ENCODE data around the gene DNAH1. TPM values are rescaled to one million over a fixed set of nuclear protein-coding genes. Genes with fewer than 3 reads are reported as not detected.

DNAH1 gene
- total RNA-seq, 1 donor from 2014 or later = 8.9 TPM

GRCh38 chr3:52430416-52430810 lies 114.3 kb downstream of the DNAH1 start:
- no peak for DNase-seq
- Mint-ChIP-seq H3K36me3 (ENCODE audit: unreplicated experiment) (no peaks in the 10 kb centered on the region), H3K4me1 (ENCODE audit: low read depth, unreplicated experiment) (peaks cover 20% of the 10 kb centered on the region), H3K9me3 (ENCODE audit: unreplicated experiment) (no peaks in the 10 kb centered on the region), H3K27ac (ENCODE audit: unreplicated experiment) (no peak overlapping the region), H3K4me3 (ENCODE audit: unreplicated experiment) (no peak overlapping the region), H3K27me3 (ENCODE audit: unreplicated experiment) (peaks cover 3% of the 10 kb centered on the region)
- no peak for TF ChIP-seq CTCF (IDR thresholded peaks at IDR 0.05; ENCODE audit: partially characterized antibody, unreplicated experiment)

- no peak overlapping the region for H3K27ac Mint-ChIP-seq (ENCODE audit: unreplicated experiment)
- no peak for DNase-seq
- no peak for TF ChIP-seq CTCF (IDR thresholded peaks at IDR 0.05; ENCODE audit: partially characterized antibody, unreplicated experiment)
- H3K27me3 Mint-ChIP-seq (ENCODE audit: unreplicated experiment) = peaks cover 3% of the 10 kb centered on the region
- H3K4me3 Mint-ChIP-seq (ENCODE audit: unreplicated experiment) = no peak overlapping the region
- no peaks in the 10 kb centered on the region for H3K9me3 Mint-ChIP-seq (ENCODE audit: unreplicated experiment)
- H3K36me3 Mint-ChIP-seq (ENCODE audit: unreplicated experiment) = no peaks in the 10 kb centered on the region
- peaks cover 20% of the 10 kb centered on the region for H3K4me1 Mint-ChIP-seq (ENCODE audit: low read depth, unreplicated experiment)
These were observed 115.5 kb downstream of the DNAH1 start for GRCh38 chr3:52431459-52432223.

- no peak for TF ChIP-seq CTCF (IDR thresholded peaks at IDR 0.05; ENCODE audit: partially characterized antibody, unreplicated experiment)
- Mint-ChIP-seq H3K27ac (ENCODE audit: unreplicated experiment) (no peak overlapping the region), H3K4me3 (ENCODE audit: unreplicated experiment) (no peak overlapping the region), H3K27me3 (ENCODE audit: unreplicated experiment) (peaks cover 3% of the 10 kb centered on the region), H3K9me3 (ENCODE audit: unreplicated experiment) (no peaks in the 10 kb centered on the region), H3K4me1 (ENCODE audit: low read depth, unreplicated experiment) (peaks cover 20% of the 10 kb centered on the region), H3K36me3 (ENCODE audit: unreplicated experiment) (no peaks in the 10 kb centered on the region)
- no peak for DNase-seq
These were observed 116.1 kb downstream of the DNAH1 start for GRCh38 chr3:52432225-52432624.

- DNase-seq = no peak
- Mint-ChIP-seq H3K27me3 (ENCODE audit: unreplicated experiment) (peaks cover 3% of the 10 kb centered on the region), H3K4me3 (ENCODE audit: unreplicated experiment) (no peak overlapping the region), H3K9me3 (ENCODE audit: unreplicated experiment) (no peaks in the 10 kb centered on the region), H3K36me3 (ENCODE audit: unreplicated experiment) (no peaks in the 10 kb centered on the region), H3K27ac (ENCODE audit: unreplicated experiment) (no peak overlapping the region), H3K4me1 (ENCODE audit: low read depth, unreplicated experiment) (peaks cover 20% of the 10 kb centered on the region)
- TF ChIP-seq CTCF (IDR thresholded peaks at IDR 0.05; ENCODE audit: partially characterized antibody, unreplicated experiment) = no peak
These were observed 116.6 kb downstream of the DNAH1 start for GRCh38 chr3:52432691-52433141.

- no peak for TF ChIP-seq CTCF (IDR thresholded peaks at IDR 0.05; ENCODE audit: partially characterized antibody, unreplicated experiment)
- Mint-ChIP-seq H3K4me3 (ENCODE audit: unreplicated experiment) (peak overlapping the region; percentile 44), H3K27me3 (ENCODE audit: unreplicated experiment) (peaks cover 3% of the 10 kb centered on the region), H3K9me3 (ENCODE audit: unreplicated experiment) (no peaks in the 10 kb centered on the region), H3K4me1 (ENCODE audit: low read depth, unreplicated experiment) (peaks cover 20% of the 10 kb centered on the region), H3K27ac (ENCODE audit: unreplicated experiment) (peak overlapping the region; percentile 36), H3K36me3 (ENCODE audit: unreplicated experiment) (no peaks in the 10 kb centered on the region)
- DNase-seq = no peak
These were observed 117.3 kb downstream of the DNAH1 start for GRCh38 chr3:52433328-52433995.

Data from glutamatergic neuron (in vitro differentiated cells).